Measurements from ENCODE around the gene VGLL2. TPM values are rescaled to one million over a fixed set of nuclear protein-coding genes. Genes with fewer than 3 reads are reported as not detected.

VGLL2 gene
- total RNA-seq, 2 experiments from 2014 or later, result not detected

DNA sequence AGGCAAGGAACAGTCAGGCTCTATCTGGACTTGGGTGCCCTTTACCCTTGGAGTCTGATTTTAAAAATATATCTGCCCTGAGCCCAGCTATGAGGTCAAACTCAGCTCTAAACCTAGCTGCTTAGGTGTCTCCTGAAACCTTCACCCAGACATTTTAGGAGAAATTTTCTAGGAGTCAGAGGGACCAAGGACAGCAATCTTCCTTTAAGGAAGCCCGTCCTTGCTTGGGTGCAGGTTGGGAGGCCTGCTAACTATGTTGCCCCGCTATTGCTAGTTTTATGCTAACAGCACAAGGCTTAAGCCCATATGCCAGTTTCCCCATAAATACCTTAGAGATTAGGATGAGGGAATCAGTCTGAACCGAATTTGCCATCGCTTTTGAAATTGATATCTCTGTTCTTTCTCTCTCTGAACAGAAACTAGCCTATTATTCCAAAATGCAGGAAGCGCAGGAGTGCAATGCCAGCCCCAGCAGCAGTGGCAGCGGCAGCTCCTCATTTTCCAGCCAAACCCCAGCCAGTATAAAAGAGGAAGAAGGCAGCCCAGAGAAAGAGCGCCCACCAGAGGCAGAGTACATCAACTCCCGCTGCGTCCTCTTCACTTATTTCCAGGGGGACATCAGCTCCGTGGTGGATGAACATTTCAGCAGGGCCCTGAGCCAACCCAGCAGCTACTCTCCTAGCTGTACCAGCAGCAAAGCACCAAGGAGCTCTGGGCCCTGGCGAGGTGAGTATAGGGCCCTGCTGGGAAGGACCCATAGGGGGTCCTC is 2.6 kb downstream of the VGLL2 start:
- ChIA-PET CTCF (no interaction called here), POLR2A (no interaction called here)

DNA sequence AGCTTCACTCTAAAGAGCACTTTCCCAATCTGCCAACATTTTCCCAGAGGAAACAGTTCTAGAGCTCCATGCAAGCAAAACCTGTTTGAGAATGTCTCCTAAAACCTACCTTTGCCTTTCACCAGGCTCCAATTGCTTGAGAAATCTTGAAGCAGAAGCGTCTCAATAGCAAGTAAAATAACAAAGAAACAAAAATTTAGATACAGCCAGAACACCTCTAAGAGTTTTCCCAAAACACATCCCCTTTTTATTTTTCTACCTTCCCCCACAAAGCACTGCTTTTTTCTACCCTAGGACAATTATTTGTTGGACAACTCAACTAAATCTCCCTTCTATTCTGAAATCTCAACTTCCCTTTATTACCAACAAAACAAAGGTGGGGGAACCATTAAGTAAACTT is 3.6 kb downstream of the VGLL2 start:
- ChIA-PET CTCF (no interaction called here), POLR2A (no interaction called here)

DNA sequence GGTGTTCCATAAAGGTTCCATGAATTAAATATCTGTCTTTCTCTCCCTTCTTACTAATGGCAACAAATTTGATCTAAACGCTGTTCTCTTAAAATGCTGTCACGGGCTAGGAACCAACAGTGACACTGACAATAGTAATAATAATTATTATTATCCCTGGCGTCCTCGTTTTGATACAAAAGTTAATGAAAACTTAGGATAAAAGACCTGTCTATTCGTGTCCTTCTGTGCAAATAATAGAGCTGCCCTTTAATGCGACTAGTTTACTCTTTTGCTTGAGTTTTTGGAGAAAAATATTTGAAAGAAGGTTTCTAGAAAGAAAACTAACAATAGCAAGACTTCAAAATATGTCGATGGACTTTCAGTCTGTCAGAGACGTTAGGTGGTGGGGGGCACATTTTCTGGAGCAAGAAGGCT is 4.3 kb downstream of the VGLL2 start:
- ChIA-PET POLR2A (no interaction called here), CTCF (no interaction called here)

DNA sequence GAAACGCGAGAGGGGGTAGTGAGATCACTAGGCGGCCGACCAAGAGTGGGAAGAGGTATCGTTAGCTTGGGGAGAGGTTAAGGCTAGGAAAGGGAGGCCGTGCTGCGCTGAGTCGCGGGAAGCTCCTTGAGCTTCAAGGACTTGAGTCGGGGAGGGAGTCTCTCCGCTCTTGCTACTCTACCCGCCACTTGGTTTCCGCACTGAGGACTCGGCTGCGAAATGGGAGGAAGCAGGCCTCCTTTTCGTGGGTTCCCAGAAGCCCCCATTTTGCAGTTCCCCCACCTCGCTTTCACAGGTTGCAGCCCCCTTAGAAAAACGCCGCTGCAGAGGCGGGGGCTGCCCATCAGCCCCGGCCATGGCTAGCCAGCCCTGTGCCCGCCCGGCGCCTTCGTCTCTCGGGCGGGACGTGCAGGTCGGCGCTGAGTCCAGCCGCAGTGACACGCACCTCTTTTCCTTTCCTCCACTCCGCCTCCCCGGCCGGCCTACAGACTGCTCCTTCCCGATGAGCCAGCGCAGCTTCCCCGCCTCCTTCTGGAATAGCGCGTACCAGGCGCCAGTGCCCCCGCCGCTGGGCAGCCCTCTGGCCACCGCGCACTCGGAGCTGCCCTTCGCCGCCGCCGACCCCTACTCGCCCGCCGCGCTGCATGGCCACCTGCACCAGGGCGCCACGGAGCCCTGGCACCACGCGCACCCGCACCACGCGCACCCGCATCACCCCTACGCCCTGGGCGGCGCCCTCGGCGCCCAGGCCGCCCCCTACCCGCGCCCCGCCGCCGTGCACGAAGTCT is 4.9 kb downstream of the VGLL2 start:
- CTCF ChIA-PET, result no interaction called here

DNA sequence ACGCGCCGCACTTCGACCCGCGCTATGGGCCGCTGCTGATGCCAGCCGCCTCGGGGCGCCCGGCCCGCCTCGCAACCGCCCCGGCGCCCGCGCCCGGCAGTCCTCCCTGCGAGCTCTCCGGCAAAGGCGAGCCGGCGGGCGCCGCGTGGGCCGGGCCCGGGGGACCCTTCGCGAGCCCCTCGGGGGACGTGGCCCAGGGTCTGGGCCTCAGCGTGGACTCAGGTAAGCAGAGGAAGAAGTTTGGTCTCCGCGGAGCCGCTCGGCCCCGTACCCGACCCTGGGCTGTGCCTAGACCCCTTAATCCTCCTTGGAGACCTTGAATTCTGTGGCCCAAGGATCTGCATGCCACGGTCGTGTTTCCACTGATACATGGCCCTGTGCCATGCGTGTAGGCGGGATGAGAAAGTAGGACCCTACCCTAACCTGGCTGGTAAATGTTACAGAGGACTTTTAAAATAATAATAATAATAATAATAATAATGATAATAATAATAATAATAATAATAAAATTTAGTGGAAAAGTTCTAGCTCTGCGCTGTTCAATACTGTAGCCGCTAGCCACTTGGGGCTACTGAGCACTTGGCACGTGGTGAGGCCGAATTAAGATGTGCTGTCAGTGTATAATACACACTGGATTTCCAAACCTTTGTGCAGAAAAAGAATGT is 5.6 kb downstream of the VGLL2 start:
- CTCF ChIA-PET, result no interaction called here
- POLR2A ChIA-PET, result no interaction called here

More for the DNA sequence above, 4.9 kb downstream of the VGLL2 start:
- POLR2A ChIA-PET, result no interaction called here

DNA sequence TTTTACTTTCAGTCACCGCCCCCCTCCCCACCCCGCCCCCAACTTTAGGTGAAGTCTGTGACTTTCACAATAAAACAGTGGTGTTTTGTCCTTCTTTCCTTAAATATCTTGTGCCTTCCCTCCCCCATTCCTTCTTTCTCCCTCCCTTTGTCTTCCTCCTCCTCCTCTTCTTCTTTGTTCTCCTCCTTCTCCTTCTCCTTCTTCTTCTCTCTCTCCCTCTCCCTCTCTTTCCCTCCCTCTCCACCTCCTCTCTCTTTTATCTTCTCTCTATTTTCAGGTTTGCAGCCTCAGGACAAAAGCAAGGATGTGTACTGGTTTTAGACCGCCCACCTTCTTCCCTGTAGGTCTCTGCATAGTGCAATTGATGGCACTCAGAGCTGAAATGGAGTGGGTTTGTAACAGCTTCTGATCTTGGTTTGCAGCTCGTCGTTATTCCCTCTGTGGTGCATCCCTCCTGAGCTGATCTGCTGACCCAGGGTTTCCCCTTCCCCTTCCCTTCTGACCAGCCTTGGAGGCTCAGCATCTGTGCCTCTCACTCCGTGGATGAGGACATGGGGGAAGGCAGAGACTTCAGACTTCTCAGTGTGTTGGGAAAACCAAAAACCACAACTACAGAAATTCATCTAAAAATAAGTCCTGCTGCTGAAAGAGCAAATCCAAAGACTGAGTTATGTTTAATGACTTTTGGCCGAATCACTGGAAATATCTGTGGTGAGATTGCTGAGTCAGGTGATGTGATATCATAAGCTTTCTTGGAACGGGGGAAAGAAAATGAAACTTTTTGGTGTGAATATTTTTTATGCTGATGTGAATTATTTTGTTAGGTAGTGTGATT is 6.9 kb downstream of the VGLL2 start:
- ChIA-PET POLR2A (no interaction called here), CTCF (no interaction called here)

DNA sequence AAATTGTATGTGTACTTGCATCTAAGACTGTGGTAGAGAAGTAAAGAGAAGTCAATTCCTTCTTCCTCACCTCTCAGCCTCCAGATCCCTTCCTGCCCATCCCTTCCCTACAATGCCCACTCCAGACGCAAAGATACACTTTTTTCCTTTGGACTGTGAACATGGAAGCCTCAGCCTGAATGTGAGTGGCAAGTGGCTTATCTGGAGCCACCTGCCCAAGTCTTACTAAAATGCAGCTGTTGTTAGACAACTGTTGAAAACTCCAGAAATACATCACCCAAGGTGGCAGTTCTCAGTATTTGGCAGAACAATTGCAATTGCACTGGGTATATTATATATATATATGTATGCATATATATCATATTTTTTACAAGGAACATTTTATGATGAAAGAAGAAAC is 7.5 kb downstream of the VGLL2 start:
- POLR2A ChIA-PET, result no interaction called here
- CTCF ChIA-PET, result no interaction called here

DNA sequence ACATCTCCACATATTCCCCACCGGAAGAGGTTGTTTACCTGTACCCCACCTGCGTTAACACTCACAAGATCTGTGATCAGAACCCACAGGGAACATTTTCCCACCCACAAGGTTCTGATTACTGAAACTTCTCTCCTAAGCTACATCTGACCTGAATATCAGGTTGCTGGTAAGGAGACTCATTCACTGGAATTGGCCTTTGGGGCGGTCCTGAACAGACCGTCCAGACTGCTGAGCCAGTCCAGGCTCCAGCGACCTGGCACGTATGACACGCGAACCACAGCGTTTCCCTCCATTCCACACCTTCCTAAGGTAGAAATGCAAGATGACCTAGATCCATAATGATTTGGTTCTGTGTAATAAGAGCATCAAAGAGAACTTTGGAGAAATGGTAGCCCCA is 9.8 kb downstream of the VGLL2 start:
- CTCF ChIA-PET, result no interaction called here
- POLR2A ChIA-PET, result no interaction called here

DNA sequence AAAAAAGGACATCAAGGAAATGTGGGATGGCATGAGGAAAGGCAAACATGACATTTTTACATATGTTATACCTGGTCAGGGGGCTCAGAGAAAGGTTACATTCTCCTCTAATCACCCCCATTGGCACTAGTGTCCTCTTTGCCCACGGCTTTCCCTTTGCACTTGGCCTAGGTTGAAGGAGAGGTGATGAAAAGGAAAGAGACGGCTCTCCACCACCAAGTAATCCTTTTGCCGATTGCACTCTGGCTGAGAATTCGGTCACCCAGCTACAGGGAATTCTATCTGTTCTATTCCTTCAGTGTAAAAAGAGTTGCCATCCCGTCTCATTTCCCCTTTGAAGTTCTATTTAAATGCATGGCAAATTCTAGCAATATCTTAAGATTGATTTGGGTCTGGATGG is 10.4 kb downstream of the VGLL2 start:
- POLR2A ChIA-PET, result no interaction called here
- CTCF ChIA-PET, result no interaction called here

DNA sequence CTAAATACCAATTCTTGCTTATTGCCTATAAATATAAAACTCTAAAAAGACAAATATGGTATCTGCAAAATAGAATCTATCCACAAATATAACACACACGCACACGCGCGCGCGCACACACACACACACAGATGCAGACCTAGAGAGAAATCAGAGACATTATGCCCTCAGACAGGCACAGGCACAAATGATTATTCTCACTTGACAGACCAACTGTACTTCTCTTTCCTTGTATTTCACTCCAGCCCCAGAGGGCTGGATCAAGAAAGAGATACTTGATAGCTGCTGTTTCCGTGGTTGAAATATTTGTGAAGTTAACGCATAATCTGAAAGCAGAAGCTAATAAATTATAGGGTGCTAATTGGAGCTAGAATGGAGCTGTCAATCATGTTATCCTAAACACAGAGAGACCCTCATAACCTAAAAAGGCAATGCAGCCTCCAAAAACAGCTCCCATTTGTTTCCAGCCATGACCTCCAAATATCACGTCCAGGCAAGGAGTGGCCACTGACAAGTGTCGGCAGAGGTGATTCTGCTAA is 11.5 kb downstream of the VGLL2 start:
- ChIA-PET CTCF (no interaction called here), POLR2A (no interaction called here)

DNA sequence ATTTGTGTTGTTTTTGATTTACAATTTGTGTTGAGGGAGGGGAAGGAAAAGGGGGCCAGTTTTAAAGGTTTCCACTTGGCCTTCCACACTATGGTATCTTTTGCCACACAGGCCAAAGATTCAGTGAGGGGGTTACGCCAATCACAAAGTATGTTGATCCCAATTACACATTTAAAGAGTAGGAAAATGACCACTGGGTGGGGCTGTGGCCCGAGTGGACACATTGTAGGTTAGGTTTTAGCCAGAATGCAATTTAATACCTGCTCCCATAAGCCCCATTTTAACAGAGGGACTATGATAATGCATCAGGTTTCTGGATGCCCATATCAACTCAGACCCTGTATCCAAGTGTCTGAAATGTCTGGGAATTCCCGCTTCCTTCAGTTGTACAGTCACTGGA is 15.6 kb downstream of the VGLL2 start:
- ChIA-PET POLR2A (no interaction called here), CTCF (no interaction called here)

DNA sequence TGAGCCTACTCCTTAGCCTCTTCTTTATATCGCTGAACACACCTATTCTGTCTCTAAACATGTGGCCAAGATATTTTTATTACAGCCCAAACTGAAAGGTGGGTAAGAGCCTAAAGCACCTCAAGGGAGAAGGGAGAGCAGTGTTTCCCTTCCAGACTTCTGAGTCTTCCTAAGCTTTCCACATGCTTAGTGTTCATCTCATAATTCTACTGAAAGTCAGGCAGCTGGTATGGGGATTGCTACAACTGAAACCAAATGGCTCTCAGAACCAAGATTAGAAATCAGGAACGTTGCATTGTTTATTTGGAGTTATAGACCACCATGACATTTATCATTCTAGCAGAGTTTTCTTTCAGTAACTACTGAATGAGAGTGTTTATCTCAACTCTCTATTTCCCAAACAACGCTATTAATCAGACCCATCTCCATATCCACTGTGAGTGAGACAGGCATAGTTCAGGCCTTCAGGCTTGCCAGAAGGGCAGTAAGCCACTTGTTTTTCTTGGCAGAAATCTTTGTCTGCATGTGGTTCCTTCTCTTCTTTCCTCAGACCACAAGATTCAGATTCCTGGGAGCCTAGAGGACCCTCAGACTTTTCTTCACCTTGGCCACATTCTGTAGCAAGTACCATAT is 22.8 kb downstream of the VGLL2 start:
- ChIA-PET POLR2A (no interaction called here), CTCF (no interaction called here)

DNA sequence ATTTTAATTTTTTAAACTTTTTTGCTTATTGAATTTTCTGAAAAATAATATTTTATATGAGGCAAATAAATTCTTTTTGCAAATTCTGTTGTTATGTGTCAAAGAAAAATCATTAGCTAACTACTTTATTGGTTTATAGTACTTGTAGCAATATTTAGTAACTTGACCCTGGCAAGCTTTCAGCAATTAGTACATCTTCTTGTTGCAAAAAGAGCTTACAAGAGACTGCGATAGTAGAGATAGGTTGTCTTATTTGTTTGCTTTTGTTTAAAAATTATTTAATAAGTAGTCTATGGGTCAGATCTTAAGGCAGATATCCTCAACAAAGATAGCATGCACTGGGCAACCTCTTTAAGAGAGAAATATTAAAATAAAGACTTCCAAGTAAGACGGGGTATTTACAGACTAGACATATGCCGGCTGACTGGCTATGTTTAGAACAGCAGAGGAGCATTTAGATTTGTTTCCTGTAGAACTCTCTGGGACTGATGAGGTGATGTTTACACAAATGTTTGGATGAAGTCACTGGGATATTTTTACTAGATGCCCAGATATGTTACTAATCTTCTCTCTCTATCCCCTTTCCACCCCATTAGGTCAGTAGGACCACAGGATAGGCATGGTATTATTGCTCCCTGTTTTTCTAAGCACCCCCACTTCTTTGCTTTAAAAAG is 25.0 kb downstream of the VGLL2 start:
- ChIA-PET CTCF (no interaction called here), POLR2A (no interaction called here)

DNA sequence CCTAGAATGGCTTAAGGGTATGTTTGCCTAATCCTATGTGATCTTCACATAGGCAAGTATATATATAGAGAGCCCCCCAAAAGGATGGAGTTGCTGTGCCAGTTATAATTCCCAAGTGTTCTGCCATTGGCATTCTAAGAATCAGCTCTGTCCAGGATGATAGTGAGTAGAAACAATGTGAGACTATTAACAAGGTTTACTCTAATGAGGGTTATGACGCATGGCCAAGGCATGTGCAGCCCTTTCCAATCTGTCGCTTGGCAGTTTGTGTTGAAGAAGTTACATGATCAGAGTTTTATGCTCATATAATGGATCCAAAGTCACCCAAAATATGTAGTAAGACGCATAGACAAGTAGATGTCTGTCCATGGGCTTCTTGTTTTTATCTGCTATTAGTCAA is 33.6 kb downstream of the VGLL2 start:
- ChIA-PET POLR2A (no interaction called here), CTCF (no interaction called here)

DNA sequence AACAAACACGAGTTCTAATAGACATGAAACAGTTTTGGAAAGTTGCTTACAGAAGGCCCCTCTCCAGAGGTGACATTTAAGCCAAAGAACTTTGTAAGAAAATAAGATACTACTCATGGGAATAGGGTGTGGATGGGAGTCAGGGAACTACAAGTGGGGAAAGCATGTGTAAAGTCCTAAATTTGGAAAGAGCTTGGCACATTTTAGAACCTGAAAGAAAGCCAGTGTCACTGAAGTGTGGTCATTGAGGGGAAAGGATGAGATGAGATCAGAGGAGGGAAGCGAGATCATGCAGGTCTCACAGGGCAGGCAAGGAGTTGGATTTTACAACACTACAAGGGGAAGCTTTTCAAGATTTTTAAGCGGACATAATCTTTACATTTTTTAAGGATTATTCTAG is 38.0 kb downstream of the VGLL2 start:
- CTCF ChIA-PET, result no interaction called here
- POLR2A ChIA-PET, result no interaction called here

DNA sequence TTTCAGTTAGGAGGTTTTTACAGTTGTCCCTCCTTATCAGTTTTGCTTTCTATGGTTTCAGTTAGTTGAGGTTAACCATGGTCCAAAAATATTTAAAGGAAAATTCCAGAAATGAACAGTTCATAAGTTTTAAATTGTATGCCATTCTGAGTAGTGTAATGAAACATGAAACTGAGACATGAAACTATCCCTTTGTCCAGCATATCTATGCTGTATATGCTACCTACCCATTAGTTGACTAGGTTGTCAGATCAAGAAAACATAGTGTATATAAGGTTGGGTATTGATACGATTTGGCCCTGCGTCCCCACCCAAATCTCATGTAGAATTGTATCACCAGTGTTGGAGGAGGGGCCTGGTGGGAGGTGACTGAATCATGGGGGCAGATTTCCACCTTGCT is 39.1 kb downstream of the VGLL2 start:
- CTCF ChIA-PET, result no interaction called here
- POLR2A ChIA-PET, result no interaction called here

DNA sequence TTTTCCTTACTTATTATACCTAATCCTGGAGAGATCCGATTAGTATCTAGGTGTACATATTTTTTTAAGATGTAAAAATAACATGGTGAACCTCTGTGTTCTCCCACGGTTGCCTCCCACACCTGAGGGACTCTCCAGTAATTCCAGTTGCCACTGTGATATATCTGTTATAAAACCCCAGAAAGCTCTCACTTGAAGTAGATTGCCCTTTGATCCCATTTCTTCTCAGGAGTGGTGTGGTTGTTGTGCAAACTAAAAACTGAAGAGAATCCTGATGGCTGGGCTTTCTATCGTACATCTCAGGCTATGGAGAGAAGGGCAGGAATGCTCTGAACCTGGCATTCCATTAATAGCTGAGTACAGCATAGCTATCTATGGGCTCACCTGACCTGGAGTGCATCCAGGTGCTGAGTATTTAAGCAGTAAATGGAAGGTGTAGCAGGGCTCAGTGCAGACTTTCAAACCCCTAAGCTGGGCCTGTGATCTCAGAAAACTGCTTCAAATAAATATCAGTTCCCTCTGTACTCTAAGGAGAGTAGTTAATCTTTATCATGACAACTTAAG is 41.0 kb downstream of the VGLL2 start:
- POLR2A ChIA-PET, result no interaction called here
- CTCF ChIA-PET, result no interaction called here

DNA sequence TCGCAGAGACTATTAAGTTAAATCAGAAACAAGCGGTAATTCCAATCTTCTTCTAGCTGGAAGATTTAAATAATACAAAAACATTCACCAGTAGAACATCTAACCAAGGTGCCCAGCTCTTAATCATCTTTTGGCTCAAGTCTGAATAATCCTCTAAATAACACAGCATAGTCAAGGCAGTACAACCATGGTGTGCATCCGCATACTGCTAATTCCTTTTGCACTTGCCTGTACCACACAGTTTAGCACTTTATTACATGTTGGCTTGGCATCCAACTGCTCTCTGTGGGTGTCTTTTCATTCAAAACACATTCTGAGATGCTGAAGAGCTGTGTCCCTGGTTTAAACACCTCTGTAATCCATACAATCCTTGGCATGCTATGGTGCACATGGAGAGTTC is 42.3 kb downstream of the VGLL2 start:
- POLR2A ChIA-PET, result no interaction called here

DNA sequence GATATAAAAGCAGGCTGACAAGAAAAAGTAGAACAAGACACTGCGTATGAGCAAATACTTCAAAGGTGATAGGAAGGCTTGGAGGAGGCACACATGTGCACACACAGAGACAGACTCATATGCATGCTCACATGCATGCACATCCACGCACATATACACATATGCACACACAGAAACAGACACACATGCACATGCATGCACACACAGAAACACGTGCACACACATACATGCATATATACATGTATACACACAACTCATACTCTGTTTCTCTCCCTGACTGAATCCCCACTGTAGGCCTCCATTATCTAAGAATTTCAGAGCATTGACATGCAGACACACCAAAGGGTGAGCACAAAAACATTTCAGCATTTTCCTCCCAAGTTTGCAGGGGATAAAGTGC is 43.7 kb downstream of the VGLL2 start:
- POLR2A ChIA-PET, result no interaction called here
- CTCF ChIA-PET, result no interaction called here

More for the DNA sequence above, 42.3 kb downstream of the VGLL2 start:
- CTCF ChIA-PET, result no interaction called here

Data from activated CD8-positive, alpha-beta memory T cell treated with anti-CD3 and anti-CD28 coated beads for 36 hours (primary cell).